ENCODE results near the gene CCDC38.
A peak's percentile ranks its signal among the peaks of the same experiment; 100 is the strongest.

Gene CCDC38

DNA sequence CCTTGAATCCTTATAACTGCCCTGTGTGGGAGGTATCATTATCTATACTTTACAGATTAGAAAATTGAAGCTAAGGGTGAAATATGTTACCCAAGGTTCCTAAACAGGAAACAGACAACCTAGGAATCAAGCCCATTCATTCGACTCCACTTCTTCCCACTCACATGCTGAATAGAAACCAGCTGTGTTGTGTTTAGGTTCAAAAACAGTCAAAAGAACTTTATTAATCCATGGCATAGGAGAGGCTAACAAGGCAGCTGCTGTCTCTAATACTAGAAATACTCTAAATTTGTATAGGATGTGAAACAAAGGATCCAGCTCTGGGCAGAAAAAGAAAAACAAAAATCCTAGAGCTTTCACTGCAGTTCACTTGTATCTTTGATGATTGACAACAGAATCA, 10.6 kb upstream of the CCDC38 start:
- DNase-seq (ENCODE audit: low spot score in 2 of 2) = no peak
- Mint-ChIP-seq H3K27ac (ENCODE audit: low read depth) (no peak overlapping the region), H3K36me3 (ENCODE audit: insufficient read depth) (no peaks in the 10 kb centered on the region), H3K4me3 (no peak overlapping the region), H3K4me1 (no peaks in the 10 kb centered on the region), H3K27me3 (peaks cover 20% of the 10 kb centered on the region), H3K9me3 (peaks cover 5% of the 10 kb centered on the region)
- no peak for ATAC-seq (replicated peaks; ENCODE audit: extremely low read depth, poor library complexity, severe bottlenecking)

GRCh38 chr12:95951515-95951914, 9.1 kb upstream of the CCDC38 start:
- DNase-seq (ENCODE audit: low spot score in 2 of 2) = no peak
- Mint-ChIP-seq H3K4me1 (no peaks in the 10 kb centered on the region), H3K4me3 (no peak overlapping the region), H3K27me3 (peaks cover 20% of the 10 kb centered on the region), H3K36me3 (ENCODE audit: insufficient read depth) (no peaks in the 10 kb centered on the region), H3K27ac (ENCODE audit: low read depth) (no peak overlapping the region), H3K9me3 (peaks cover 5% of the 10 kb centered on the region)
- no peak for ATAC-seq (replicated peaks; ENCODE audit: extremely low read depth, poor library complexity, severe bottlenecking)

- Mint-ChIP-seq H3K27ac (ENCODE audit: low read depth) (no peak overlapping the region), H3K4me1 (peaks cover 6% of the 10 kb centered on the region), H3K36me3 (ENCODE audit: insufficient read depth) (no peaks in the 10 kb centered on the region), H3K9me3 (peaks cover 5% of the 10 kb centered on the region), H3K27me3 (peaks cover 20% of the 10 kb centered on the region), H3K4me3 (no peak overlapping the region)
- DNase-seq (ENCODE audit: low spot score in 2 of 2) (no peak), ATAC-seq (replicated peaks; ENCODE audit: extremely low read depth, poor library complexity, severe bottlenecking) (no peak)
Observed at GRCh38 chr12:95949477-95950206, 7.2 kb upstream of the CCDC38 start.

- no peak overlapping the region for H3K27ac Mint-ChIP-seq (ENCODE audit: low read depth)
- H3K4me1 Mint-ChIP-seq = peaks cover 11% of the 10 kb centered on the region
- peak overlapping the region; percentile 92 for H3K4me3 Mint-ChIP-seq
- H3K36me3 Mint-ChIP-seq (ENCODE audit: insufficient read depth) = peaks cover 7% of the 10 kb centered on the region
- DNase-seq (ENCODE audit: low spot score in 2 of 2) (no peak), ATAC-seq (replicated peaks; ENCODE audit: extremely low read depth, poor library complexity, severe bottlenecking) (no peak)
- H3K27me3 Mint-ChIP-seq = no peaks in the 10 kb centered on the region
- H3K9me3 Mint-ChIP-seq = no peaks in the 10 kb centered on the region
Observed at GRCh38 chr12:95944108-95944704, 1.8 kb upstream of the CCDC38 start.

DNA sequence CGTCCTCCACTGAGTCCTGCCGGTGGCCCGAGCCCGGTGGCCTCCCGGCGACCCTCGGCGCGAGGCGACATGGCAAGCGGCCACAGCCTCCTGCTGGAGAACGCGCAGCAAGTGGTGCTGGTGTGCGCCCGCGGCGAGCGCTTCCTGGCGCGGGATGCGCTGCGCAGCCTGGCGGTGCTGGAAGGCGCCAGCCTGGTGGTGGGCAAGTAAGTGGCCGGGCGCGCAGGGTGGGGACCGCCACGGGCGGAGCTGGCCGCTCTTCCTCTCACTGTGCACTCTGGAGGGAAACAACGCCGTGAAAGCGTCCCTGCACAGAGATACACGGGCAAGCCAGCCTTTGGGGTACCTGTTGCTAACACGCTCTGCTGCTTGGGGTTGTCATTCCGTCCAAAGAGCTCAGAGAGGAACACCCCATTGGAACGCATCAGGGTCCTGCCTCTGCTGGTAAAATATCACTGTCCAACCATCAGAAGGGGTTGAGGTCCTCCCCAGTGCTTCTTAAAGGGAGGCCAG, 972 bp upstream of the CCDC38 start, which contains the start of gene AMDHD1:
Gene AMDHD1 (plus strand): TSS at position 2 of the 513 bp plus-strand sequence. CDS start 68 bp downstream, at position 70.
- ATAC-seq (replicated peaks; ENCODE audit: extremely low read depth, poor library complexity, severe bottlenecking) (peak; percentile 72), DNase-seq (ENCODE audit: low spot score in 2 of 2) (peak; percentile 44 to 46)
- no peaks in the 10 kb centered on the region for H3K9me3 Mint-ChIP-seq
- peaks cover 7% of the 10 kb centered on the region for H3K36me3 Mint-ChIP-seq (ENCODE audit: insufficient read depth)
- peaks cover 11% of the 10 kb centered on the region for H3K4me1 Mint-ChIP-seq
- peak within 1 kb of the TSS; percentile 84 for H3K27ac Mint-ChIP-seq (ENCODE audit: low read depth)
- peak within 1 kb of the TSS; percentile 92 for H3K4me3 Mint-ChIP-seq
- H3K27me3 Mint-ChIP-seq = no peaks in the 10 kb centered on the region

GRCh38 chr12:95942101-95942523, 302 bp downstream of the CCDC38 start:
- Mint-ChIP-seq H3K4me3 (peak overlapping the region; percentile 92), H3K27me3 (no peaks in the 10 kb centered on the region), H3K36me3 (ENCODE audit: insufficient read depth) (peaks cover 7% of the 10 kb centered on the region), H3K27ac (ENCODE audit: low read depth) (peak overlapping the region; percentile 68), H3K9me3 (no peaks in the 10 kb centered on the region), H3K4me1 (peaks cover 11% of the 10 kb centered on the region)
- DNase-seq (ENCODE audit: low spot score in 2 of 2) (no peak), ATAC-seq (replicated peaks; ENCODE audit: extremely low read depth, poor library complexity, severe bottlenecking) (peak; percentile 2)

DNA sequence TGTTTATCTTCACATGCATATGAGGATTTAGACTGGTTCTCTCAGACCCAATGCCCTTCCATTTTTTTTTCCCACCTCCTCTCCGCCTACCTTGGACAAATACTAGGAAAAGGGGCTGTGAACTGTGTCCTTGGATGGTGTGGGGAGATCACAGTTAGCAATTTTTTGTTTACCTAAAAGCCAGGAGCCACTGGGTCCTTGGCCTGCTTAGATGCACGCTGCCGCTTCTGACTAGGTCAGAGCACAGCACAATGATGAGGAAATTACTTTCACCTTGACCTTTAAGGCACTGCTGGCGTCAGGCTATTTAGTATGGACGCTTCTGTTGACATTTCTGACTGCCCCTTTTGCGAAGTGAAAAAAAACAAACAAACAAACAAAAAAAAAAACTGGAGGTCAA, 1.9 kb downstream of the CCDC38 start:
- no peak for DNase-seq (ENCODE audit: low spot score in 2 of 2)
- peaks cover 7% of the 10 kb centered on the region for H3K36me3 Mint-ChIP-seq (ENCODE audit: insufficient read depth)
- peaks cover 4% of the 10 kb centered on the region for H3K4me1 Mint-ChIP-seq
- H3K4me3 Mint-ChIP-seq = peak overlapping the region; percentile 47
- H3K9me3 Mint-ChIP-seq = no peaks in the 10 kb centered on the region
- no peak for ATAC-seq (replicated peaks; ENCODE audit: extremely low read depth, poor library complexity, severe bottlenecking)
- no peak overlapping the region for H3K27ac Mint-ChIP-seq (ENCODE audit: low read depth)
- no peaks in the 10 kb centered on the region for H3K27me3 Mint-ChIP-seq

GRCh38 chr12:95922231-95922630, 20.2 kb downstream of the CCDC38 start:
- H3K4me1 Mint-ChIP-seq = no peaks in the 10 kb centered on the region
- H3K36me3 Mint-ChIP-seq (ENCODE audit: insufficient read depth) = peaks cover 2% of the 10 kb centered on the region
- no peak overlapping the region for H3K4me3 Mint-ChIP-seq
- DNase-seq (ENCODE audit: low spot score in 2 of 2) (no peak), ATAC-seq (replicated peaks; ENCODE audit: extremely low read depth, poor library complexity, severe bottlenecking) (no peak)
- H3K9me3 Mint-ChIP-seq = no peaks in the 10 kb centered on the region
- H3K27me3 Mint-ChIP-seq = peaks cover 10% of the 10 kb centered on the region
- H3K27ac Mint-ChIP-seq (ENCODE audit: low read depth) = no peak overlapping the region

GRCh38 chr12:95919110-95919509, 23.3 kb downstream of the CCDC38 start:
- Mint-ChIP-seq H3K27me3 (peaks cover 24% of the 10 kb centered on the region), H3K4me3 (no peak overlapping the region), H3K4me1 (no peaks in the 10 kb centered on the region), H3K9me3 (no peaks in the 10 kb centered on the region), H3K36me3 (ENCODE audit: insufficient read depth) (peaks cover 2% of the 10 kb centered on the region), H3K27ac (ENCODE audit: low read depth) (no peak overlapping the region)
- ATAC-seq (replicated peaks; ENCODE audit: extremely low read depth, poor library complexity, severe bottlenecking) (no peak), DNase-seq (ENCODE audit: low spot score in 2 of 2) (no peak)

DNA sequence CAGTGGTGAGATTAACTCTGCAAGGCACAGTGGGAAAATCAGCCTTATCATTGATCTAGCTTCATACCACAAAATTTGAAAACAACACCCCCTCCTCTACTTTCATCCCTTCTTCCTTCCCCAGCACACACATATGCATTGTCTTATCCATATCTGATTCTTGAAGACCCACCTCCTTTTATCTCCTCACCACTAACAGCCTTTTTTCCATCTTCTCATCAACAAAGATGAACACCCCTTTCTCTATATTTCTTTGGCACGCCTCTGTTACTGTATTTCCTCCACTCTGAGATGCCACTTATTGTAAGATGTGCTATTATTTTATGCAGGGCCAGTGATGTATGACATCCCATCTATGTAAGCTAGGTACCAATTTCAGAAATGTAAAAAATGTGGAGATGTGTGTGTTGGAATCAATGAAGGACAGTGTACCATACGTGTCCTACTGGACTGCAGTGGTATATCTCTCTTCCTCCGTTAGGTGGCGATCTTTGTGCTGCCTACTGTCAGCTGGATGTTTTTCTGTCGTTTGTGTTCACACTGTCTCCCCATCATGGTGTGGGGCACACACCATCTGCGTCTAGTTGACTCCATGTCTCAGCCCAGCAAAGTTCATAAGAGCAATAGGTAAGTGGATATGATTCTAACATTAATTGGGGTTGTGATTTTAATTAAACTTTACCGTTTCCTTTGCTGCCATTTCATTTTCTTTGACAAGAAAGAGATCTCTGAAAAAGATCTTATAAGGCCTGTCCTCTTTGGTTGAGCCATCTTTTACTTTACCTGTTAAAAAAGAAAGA, 24.0 kb downstream of the CCDC38 start:
- Mint-ChIP-seq H3K4me1 (no peaks in the 10 kb centered on the region), H3K27me3 (peaks cover 24% of the 10 kb centered on the region), H3K36me3 (ENCODE audit: insufficient read depth) (peaks cover 2% of the 10 kb centered on the region), H3K4me3 (no peak overlapping the region), H3K27ac (ENCODE audit: low read depth) (no peak overlapping the region), H3K9me3 (no peaks in the 10 kb centered on the region)
- ATAC-seq (replicated peaks; ENCODE audit: extremely low read depth, poor library complexity, severe bottlenecking) = peak; percentile 92
- peak; percentile 15 to 28 for DNase-seq (ENCODE audit: low spot score in 2 of 2)

DNA sequence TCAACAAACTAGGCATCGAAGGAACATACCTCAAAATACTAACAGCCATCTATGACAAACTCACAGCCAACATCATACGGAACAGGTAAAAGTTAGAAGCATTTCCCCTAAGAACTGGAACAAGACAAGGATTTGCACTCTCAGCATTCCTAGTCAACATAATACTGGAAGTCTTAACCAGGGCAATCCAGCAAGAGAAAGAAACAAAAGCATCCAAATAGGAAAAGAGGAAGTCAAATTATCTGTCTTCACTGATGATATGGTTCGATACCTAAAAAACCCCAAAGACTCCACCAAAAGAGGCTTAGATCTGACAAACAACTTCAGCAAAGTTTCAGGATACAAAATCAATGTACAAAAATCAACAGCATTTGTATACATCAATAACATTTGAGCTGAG, 32.5 kb downstream of the CCDC38 start:
- H3K9me3 Mint-ChIP-seq = no peaks in the 10 kb centered on the region
- H3K4me1 Mint-ChIP-seq = no peaks in the 10 kb centered on the region
- ATAC-seq (replicated peaks; ENCODE audit: extremely low read depth, poor library complexity, severe bottlenecking) (no peak), DNase-seq (ENCODE audit: low spot score in 2 of 2) (no peak)
- H3K36me3 Mint-ChIP-seq (ENCODE audit: insufficient read depth) = no peaks in the 10 kb centered on the region
- no peak overlapping the region for H3K4me3 Mint-ChIP-seq
- H3K27me3 Mint-ChIP-seq = peaks cover 25% of the 10 kb centered on the region
- H3K27ac Mint-ChIP-seq (ENCODE audit: low read depth) = no peak overlapping the region

DNA sequence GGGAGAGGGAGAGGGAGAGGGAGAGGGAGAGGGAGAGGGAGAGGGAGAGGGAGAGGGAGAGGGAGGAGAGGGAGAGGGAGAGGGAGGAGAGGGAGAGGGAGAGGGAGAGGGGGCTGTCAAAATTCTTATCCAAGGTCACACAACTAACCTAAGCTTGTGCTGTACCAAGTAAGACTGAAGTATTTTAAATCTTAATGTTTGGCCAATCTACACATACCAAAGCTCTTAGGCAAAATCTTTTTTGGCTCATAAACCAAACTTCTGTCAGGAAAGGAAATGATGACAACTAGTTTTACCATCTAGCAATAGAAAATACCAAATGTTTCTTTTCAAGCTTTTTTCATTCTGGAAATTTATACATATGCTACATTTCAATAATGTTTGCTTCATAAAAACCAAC, 33.8 kb downstream of the CCDC38 start:
- no peaks in the 10 kb centered on the region for H3K4me1 Mint-ChIP-seq
- DNase-seq (ENCODE audit: low spot score in 2 of 2) = no peak
- H3K27me3 Mint-ChIP-seq = peaks cover 33% of the 10 kb centered on the region
- no peaks in the 10 kb centered on the region for H3K36me3 Mint-ChIP-seq (ENCODE audit: insufficient read depth)
- ATAC-seq (replicated peaks; ENCODE audit: extremely low read depth, poor library complexity, severe bottlenecking) = no peak
- no peak overlapping the region for H3K27ac Mint-ChIP-seq (ENCODE audit: low read depth)
- no peaks in the 10 kb centered on the region for H3K9me3 Mint-ChIP-seq
- no peak overlapping the region for H3K4me3 Mint-ChIP-seq
